ENCODE measurements around the gene AP4S1. TPM values are rescaled to one million over a fixed set of nuclear protein-coding genes. Genes with fewer than 3 reads are reported as not detected.

The AP4S1 gene
- total RNA-seq, 1 experiment from 2014 or later: 8.3 TPM

DNA sequence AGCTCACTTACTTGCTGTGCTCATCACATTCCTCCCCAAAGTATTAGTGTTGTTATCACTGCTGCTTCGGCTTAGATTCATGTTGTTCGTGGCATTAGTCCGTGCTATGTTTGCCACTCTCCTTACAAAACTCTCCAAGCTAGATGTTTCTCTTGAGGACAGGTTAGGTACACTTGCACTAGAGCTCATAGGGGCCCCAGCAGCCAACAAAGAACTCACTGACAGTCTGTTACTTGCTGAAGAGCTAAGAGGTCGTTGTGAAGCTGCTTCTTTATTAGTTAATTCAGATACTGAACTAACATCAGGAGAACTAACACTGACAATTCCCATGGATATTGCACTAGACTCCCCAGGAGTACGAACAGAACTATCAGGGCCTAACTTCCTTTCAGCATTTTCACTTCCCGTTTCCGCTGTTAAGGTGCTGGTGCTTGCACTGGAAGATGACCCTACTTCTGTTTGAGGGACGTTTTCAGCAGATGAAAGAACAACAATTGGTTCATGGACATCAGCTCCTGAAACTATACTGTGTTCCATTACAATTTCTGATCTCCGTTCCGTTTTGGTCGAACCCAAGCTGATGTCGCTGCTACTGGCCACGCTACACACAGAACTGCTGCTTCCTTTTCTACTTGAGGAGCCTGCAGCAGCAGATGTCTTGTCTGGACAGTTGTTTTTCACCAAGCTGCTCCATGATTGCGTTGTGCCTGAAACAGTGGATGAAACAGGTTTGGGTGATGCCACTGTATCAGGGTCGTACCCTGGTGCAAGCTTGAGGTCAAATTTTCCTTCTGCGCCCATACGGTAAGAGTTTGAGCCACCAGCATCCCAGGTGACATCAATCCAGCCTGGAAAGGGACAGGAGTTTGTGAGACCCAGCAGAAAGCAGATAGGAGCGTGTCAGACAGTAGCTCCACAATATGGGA is 103.4 kb downstream of the AP4S1 start:
- H3K27ac Mint-ChIP-seq (ENCODE audit: unreplicated experiment): peak overlapping the region; percentile 44
- no peak overlapping the region for H3K4me3 Mint-ChIP-seq (ENCODE audit: low read depth, unreplicated experiment)
- no peak for DNase-seq
- no peaks in the 10 kb centered on the region for H3K27me3 Mint-ChIP-seq (ENCODE audit: unreplicated experiment)
- intact Hi-C loops (cut with micrococcal nuclease; ENCODE audit: unreplicated experiment): no loop called here
- TF ChIP-seq, protein P1, sequence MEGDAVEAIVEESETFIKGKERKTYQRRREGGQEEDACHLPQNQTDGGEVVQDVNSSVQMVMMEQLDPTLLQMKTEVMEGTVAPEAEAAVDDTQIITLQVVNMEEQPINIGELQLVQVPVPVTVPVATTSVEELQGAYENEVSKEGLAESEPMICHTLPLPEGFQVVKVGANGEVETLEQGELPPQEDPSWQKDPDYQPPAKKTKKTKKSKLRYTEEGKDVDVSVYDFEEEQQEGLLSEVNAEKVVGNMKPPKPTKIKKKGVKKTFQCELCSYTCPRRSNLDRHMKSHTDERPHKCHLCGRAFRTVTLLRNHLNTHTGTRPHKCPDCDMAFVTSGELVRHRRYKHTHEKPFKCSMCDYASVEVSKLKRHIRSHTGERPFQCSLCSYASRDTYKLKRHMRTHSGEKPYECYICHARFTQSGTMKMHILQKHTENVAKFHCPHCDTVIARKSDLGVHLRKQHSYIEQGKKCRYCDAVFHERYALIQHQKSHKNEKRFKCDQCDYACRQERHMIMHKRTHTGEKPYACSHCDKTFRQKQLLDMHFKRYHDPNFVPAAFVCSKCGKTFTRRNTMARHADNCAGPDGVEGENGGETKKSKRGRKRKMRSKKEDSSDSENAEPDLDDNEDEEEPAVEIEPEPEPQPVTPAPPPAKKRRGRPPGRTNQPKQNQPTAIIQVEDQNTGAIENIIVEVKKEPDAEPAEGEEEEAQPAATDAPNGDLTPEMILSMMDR (IDR thresholded peaks at IDR 0.05; ENCODE audit: unreplicated experiment): no peak
- no peaks in the 10 kb centered on the region for H3K9me3 Mint-ChIP-seq (ENCODE audit: low read depth, unreplicated experiment)
- no peaks in the 10 kb centered on the region for H3K4me1 Mint-ChIP-seq (ENCODE audit: low read depth, unreplicated experiment)
- no TSS peak for BruUV-seq (replicated peaks)
- peaks cover 30% of the 10 kb centered on the region for H3K36me3 Mint-ChIP-seq (ENCODE audit: insufficient read depth, unreplicated experiment)
- CTCF ChIA-PET: interaction anchor here (0.6 to 0.9 kb wide), 2 partner anchors 81 to 149 kb away, joined by 3 to 4 read pairs; no protein-coding TSS in a partner anchor

DNA sequence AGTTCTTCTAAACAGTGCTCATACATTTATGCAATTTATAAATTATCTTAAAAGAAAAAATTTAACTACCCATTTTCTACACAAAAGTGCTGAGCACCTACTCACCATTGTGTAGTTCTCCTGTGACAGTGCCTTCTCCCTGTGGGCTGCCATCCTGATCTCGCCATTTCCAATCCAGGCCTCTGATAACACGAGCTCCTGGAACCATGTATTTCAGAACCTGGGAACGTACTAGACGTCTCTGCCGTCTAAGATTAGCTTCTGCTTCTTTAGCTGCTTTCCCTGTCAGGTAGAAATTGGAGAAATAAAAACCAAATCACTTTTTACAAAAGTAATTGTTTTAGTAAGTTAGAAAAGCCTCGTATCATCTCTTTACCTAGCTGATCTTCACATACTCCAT is 107.7 kb downstream of the AP4S1 start:
- H3K4me1 Mint-ChIP-seq (ENCODE audit: low read depth, unreplicated experiment): no peaks in the 10 kb centered on the region
- H3K36me3 Mint-ChIP-seq (ENCODE audit: insufficient read depth, unreplicated experiment): peaks cover 17% of the 10 kb centered on the region
- CTCF ChIA-PET: interaction anchor here (0.6 kb wide), 1 partner anchor 66 kb away, joined by 8 read pairs; no protein-coding TSS in a partner anchor

DNA sequence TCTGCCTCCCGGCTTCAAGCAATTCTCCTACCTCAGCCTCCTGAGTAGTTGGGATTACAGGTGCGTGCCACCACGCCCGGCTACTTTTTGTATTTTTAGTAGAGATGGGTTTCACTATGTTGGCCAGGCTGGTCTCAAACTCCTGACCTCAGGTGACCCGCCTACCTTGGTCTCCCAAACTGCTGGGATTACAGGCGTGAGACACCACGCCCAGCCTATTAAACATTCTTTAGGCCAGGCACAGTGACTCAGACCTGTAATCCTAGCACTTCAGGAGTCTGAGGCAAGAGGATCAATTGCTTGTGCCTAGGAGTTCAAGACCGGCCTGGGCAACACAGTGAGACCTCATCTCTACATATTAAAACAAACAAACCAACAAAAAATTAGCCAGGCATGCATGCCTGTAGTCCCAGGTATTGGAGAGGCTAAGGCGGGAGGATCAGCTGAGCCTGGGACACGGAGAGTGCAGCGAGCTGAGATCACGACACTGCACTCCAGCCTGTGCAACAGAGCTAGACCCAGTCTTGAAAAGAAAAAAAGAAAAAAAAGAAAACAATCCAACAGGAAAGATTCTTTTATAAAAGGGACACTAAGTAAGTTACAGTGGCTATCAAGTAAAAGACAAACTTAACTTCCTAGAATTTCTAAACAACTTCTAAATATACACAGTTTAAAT is 111.9 kb downstream of the AP4S1 start:
- Mint-ChIP-seq H3K27ac (ENCODE audit: unreplicated experiment) (no peak overlapping the region), H3K27me3 (ENCODE audit: unreplicated experiment) (no peaks in the 10 kb centered on the region), H3K4me3 (ENCODE audit: low read depth, unreplicated experiment) (no peak overlapping the region), H3K9me3 (ENCODE audit: low read depth, unreplicated experiment) (no peaks in the 10 kb centered on the region), H3K4me1 (ENCODE audit: low read depth, unreplicated experiment) (no peaks in the 10 kb centered on the region), H3K36me3 (ENCODE audit: insufficient read depth, unreplicated experiment) (peaks cover 19% of the 10 kb centered on the region)
- no TSS peak for BruUV-seq (replicated peaks)
- DNase-seq: no peak
- intact Hi-C loops (cut with micrococcal nuclease; ENCODE audit: unreplicated experiment): no loop called here
- CTCF ChIA-PET: interaction anchor here (0.6 kb wide), 1 partner anchor 106 kb away, joined by 3 read pairs; no protein-coding TSS in a partner anchor
- TF ChIP-seq, protein P1 (IDR thresholded peaks at IDR 0.05; ENCODE audit: unreplicated experiment): no peak

More for the DNA sequence above, 107.7 kb downstream of the AP4S1 start:
- Mint-ChIP-seq H3K27me3 (ENCODE audit: unreplicated experiment) (no peaks in the 10 kb centered on the region), H3K27ac (ENCODE audit: unreplicated experiment) (no peak overlapping the region), H3K4me3 (ENCODE audit: low read depth, unreplicated experiment) (no peak overlapping the region), H3K9me3 (ENCODE audit: low read depth, unreplicated experiment) (no peaks in the 10 kb centered on the region)
- no peak for DNase-seq
- intact Hi-C loops (cut with micrococcal nuclease; ENCODE audit: unreplicated experiment): no loop called here
- BruUV-seq (replicated peaks): no TSS peak
- TF ChIP-seq, protein P1 (IDR thresholded peaks at IDR 0.05; ENCODE audit: unreplicated experiment): no peak

DNA sequence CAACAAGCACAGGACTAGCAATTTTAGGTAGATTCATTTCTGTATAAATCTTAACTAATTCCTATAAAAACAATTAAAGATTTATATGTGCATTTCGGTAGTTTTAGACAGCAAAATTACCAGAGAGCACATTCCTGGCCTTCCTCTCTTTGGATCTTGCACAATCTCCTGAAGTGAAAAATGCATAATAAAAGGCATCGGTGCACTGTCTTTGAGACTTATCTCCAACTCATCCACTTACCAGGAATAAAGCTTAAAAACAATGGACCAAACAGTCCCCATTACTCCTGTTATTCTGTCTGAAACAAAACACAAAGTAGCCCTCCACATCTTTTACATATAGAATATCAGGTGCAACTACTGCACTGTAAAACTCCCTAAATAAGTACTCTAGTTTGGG is 112.9 kb downstream of the AP4S1 start:
- no peak overlapping the region for H3K4me3 Mint-ChIP-seq (ENCODE audit: low read depth, unreplicated experiment)

More for the DNA sequence above, 112.9 kb downstream of the AP4S1 start:
- H3K27ac Mint-ChIP-seq (ENCODE audit: unreplicated experiment): no peak overlapping the region
- peaks cover 15% of the 10 kb centered on the region for H3K36me3 Mint-ChIP-seq (ENCODE audit: insufficient read depth, unreplicated experiment)
- H3K27me3 Mint-ChIP-seq (ENCODE audit: unreplicated experiment): no peaks in the 10 kb centered on the region
- no peak for DNase-seq
- no peaks in the 10 kb centered on the region for H3K9me3 Mint-ChIP-seq (ENCODE audit: low read depth, unreplicated experiment)
- intact Hi-C loops (cut with micrococcal nuclease; ENCODE audit: unreplicated experiment): no loop called here
- no TSS peak for BruUV-seq (replicated peaks)
- no peaks in the 10 kb centered on the region for H3K4me1 Mint-ChIP-seq (ENCODE audit: low read depth, unreplicated experiment)
- CTCF ChIA-PET: no interaction called here
- TF ChIP-seq, protein P1 (IDR thresholded peaks at IDR 0.05; ENCODE audit: unreplicated experiment): no peak
